Measurements from ENCODE around the gene BMP2K. TPM values are rescaled to one million over a fixed set of nuclear protein-coding genes. Genes with fewer than 3 reads are reported as not detected.

The BMP2K gene
- polyA plus RNA-seq, 1 donor (not counting 4 experiments of a cell fraction or from before 2014, with no cell fraction given): 35.4 TPM

DNA sequence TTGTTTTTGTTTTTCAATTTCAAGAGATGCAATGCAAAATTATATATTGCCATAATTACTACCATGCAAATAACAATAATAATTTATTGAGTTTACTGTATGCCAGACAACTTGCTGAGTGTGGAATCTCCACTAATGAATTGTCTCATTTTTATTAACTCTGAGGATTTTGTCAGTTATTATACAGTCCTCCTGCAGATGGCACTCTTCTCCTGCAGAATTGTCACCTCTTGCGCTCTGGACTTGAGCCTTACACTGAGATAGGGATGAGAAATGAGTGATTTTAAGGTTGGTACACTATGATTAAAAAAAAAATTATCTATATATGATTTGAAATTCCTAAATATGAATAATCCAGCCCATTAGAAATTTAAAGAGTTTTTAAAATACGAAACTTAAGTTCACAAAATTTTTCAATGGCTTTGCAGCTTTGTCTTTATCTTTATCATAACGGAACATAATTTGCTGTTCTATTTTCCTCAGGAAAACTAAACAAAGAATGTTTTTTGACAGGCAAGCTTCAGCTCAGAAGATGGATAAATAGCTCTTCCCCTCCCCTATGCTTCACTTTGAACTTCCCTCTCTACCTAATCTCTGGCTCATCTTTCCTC, 175.8 kb downstream of the BMP2K start:
- no peak overlapping the region for H3K4me3 ChIP-seq (ENCODE audit: control insufficient read depth in 2 of 3, extremely low read depth in 1 of 3, insufficient read depth in 2 of 3, low read depth in 1 of 3, low read length in 3 of 3)
- no peaks in the 10 kb centered on the region for H3K9me1 ChIP-seq (ENCODE audit: control insufficient read depth, extremely low read depth, insufficient read depth, low read length)
- dilution Hi-C loops (cut with MboI; ENCODE audit: extremely low pct_ligation_motif_present, low sequenced_read_pairs): no loop called here
- no peaks in the 10 kb centered on the region for H3K27me3 ChIP-seq (ENCODE audit: control insufficient read depth, extremely low read depth, insufficient read depth, low read length)
- no peak overlapping the region for H3K4me2 ChIP-seq (ENCODE audit: control insufficient read depth, extremely low read depth, insufficient read depth, low read depth, low read length)
- H3K79me2 ChIP-seq (ENCODE audit: control insufficient read depth, insufficient read depth, low read length): no peaks in the 10 kb centered on the region
- no peak overlapping the region for H3K27ac ChIP-seq (ENCODE audit: control insufficient read depth, insufficient read depth, low read length)
- H3K9me3 ChIP-seq (ENCODE audit: control insufficient read depth, low read depth, low read length): no peaks in the 10 kb centered on the region
- no peak overlapping the region for H2AFZ ChIP-seq (ENCODE audit: control insufficient read depth, low read length)
- FAIRE-seq (peak; percentile 91), DNase-seq (ENCODE audit: low read depth, low spot score) (no peak)
- H3K9ac ChIP-seq (ENCODE audit: control insufficient read depth, extremely low read depth, insufficient read depth, low read length): no peak overlapping the region
- H4K20me1 ChIP-seq (ENCODE audit: control insufficient read depth, extremely low read depth, insufficient read depth, low read length): no peaks in the 10 kb centered on the region
- H3K36me3 ChIP-seq (ENCODE audit: control insufficient read depth in 2 of 2, extremely low read depth in 1 of 2, insufficient read depth in 2 of 2, low read length in 2 of 2): no peaks in the 10 kb centered on the region
- TF ChIP-seq, protein P1, sequence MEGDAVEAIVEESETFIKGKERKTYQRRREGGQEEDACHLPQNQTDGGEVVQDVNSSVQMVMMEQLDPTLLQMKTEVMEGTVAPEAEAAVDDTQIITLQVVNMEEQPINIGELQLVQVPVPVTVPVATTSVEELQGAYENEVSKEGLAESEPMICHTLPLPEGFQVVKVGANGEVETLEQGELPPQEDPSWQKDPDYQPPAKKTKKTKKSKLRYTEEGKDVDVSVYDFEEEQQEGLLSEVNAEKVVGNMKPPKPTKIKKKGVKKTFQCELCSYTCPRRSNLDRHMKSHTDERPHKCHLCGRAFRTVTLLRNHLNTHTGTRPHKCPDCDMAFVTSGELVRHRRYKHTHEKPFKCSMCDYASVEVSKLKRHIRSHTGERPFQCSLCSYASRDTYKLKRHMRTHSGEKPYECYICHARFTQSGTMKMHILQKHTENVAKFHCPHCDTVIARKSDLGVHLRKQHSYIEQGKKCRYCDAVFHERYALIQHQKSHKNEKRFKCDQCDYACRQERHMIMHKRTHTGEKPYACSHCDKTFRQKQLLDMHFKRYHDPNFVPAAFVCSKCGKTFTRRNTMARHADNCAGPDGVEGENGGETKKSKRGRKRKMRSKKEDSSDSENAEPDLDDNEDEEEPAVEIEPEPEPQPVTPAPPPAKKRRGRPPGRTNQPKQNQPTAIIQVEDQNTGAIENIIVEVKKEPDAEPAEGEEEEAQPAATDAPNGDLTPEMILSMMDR (optimal IDR thresholded peaks at IDR 0.05 in 1 of 3, IDR thresholded peaks at IDR 0.05 in 1 of 3, conservative IDR thresholded peaks at IDR 0.05 in 1 of 3; ENCODE audit: extremely low read depth in 1 of 3, insufficient read depth in 2 of 3, low read length in 3 of 3): peak; percentile 37 to 68 (median 67)
- TF ChIP-seq EZH2 (IDR thresholded peaks at IDR 0.05; ENCODE audit: low read length): no peak
- no peaks in the 10 kb centered on the region for H3K4me1 ChIP-seq (ENCODE audit: control insufficient read depth, extremely low read depth, insufficient read depth, low read length)

DNA sequence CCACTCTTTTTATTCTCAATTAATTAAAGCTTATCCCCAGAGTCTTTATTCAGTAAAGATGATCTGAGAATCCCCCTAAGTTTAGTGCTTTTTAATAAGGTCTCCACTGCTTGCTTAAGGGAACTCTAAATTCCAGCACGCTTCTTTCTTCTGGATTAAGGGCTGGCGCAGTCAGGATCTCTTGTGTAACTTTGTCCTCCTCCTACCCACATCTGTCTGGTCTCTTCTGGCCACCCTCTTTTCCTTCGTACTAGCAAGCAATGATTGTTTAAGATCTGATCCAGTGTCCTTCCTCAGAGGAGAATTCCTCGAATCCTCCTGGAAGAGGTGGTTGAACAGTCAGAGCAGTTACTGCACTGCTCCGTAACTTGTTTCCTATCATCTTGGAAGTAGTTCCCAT, 177.1 kb downstream of the BMP2K start:
- no peaks in the 10 kb centered on the region for H3K36me3 ChIP-seq (ENCODE audit: control insufficient read depth in 2 of 2, extremely low read depth in 1 of 2, insufficient read depth in 2 of 2, low read length in 2 of 2)
- no peak for TF ChIP-seq EZH2 (IDR thresholded peaks at IDR 0.05; ENCODE audit: low read length)
- TF ChIP-seq, protein P1 (optimal IDR thresholded peaks at IDR 0.05 in 1 of 3, IDR thresholded peaks at IDR 0.05 in 1 of 3, conservative IDR thresholded peaks at IDR 0.05 in 1 of 3; ENCODE audit: extremely low read depth in 1 of 3, insufficient read depth in 2 of 3, low read length in 3 of 3): no peak
- no peaks in the 10 kb centered on the region for H3K27me3 ChIP-seq (ENCODE audit: control insufficient read depth, extremely low read depth, insufficient read depth, low read length)
- H3K27ac ChIP-seq (ENCODE audit: control insufficient read depth, insufficient read depth, low read length): no peak overlapping the region
- no peaks in the 10 kb centered on the region for H3K79me2 ChIP-seq (ENCODE audit: control insufficient read depth, insufficient read depth, low read length)
- no peak for FAIRE-seq
- H3K4me3 ChIP-seq (ENCODE audit: control insufficient read depth in 2 of 3, extremely low read depth in 1 of 3, insufficient read depth in 2 of 3, low read depth in 1 of 3, low read length in 3 of 3): no peak overlapping the region
- no peaks in the 10 kb centered on the region for H3K4me1 ChIP-seq (ENCODE audit: control insufficient read depth, extremely low read depth, insufficient read depth, low read length)
- no peak overlapping the region for H3K4me2 ChIP-seq (ENCODE audit: control insufficient read depth, extremely low read depth, insufficient read depth, low read depth, low read length)
- H3K9me1 ChIP-seq (ENCODE audit: control insufficient read depth, extremely low read depth, insufficient read depth, low read length): no peaks in the 10 kb centered on the region
- dilution Hi-C loops (cut with MboI; ENCODE audit: extremely low pct_ligation_motif_present, low sequenced_read_pairs): no loop called here
- no peaks in the 10 kb centered on the region for H3K9me3 ChIP-seq (ENCODE audit: control insufficient read depth, low read depth, low read length)
- no peaks in the 10 kb centered on the region for H4K20me1 ChIP-seq (ENCODE audit: control insufficient read depth, extremely low read depth, insufficient read depth, low read length)
- no peak overlapping the region for H2AFZ ChIP-seq (ENCODE audit: control insufficient read depth, low read length)
- no peak overlapping the region for H3K9ac ChIP-seq (ENCODE audit: control insufficient read depth, extremely low read depth, insufficient read depth, low read length)
- DNase-seq (ENCODE audit: low read depth, low spot score): no peak
